Measurements from ENCODE around the gene CDCP2.
A peak's percentile ranks its signal among the peaks of the same experiment; 100 is the strongest.

The CDCP2 gene

DNA sequence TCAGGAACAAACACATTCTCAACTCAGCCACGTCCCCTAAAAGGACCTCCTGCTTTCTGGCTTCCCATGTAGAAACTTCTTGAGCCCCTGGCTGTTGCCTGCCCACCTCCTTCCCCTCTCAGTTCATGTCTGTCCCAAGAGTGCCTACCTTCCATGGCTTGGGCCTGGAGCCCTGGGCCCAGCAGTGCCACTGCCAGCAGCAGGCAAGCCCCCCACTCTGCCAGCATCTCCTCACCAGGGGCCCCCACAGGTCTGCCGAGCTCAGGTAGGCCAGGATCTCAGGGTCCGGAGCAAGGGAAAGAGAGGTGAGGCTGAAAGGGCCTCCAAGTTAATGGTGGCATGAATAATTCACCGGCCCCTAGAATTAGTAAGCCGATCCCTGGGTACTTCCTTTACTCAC is at the start of gene CDCP2:
Gene CDCP2 (minus strand): TSS at position 305 of the 400 bp plus-strand sequence. CDS start 78 bp downstream, at position 227.
- DNase-seq = no peak

DNA sequence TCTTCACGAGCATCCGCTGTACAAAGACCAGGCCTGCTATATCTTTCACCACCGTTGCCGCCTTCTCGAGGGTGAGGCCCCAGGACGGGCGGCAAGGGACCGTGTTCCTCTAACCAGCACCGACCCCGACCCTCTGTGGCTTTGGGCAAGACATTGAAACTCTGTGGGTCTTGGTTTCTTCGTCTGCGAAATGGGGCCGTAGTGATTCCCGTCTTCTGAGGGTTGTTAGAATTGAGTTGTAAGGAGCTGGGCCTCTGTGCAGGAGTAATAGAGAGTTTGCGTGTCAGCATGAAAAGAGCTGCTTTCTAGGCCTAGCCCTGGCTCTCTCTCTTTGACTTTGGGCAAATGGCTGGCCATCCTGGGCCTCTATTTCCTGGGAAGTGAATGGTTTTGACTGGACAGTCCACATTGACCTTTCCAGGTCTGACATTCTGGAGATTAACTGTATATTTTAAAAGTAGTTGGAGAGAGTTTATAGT is 47.8 kb upstream of the CDCP2 start:
- no peak for DNase-seq

DNA sequence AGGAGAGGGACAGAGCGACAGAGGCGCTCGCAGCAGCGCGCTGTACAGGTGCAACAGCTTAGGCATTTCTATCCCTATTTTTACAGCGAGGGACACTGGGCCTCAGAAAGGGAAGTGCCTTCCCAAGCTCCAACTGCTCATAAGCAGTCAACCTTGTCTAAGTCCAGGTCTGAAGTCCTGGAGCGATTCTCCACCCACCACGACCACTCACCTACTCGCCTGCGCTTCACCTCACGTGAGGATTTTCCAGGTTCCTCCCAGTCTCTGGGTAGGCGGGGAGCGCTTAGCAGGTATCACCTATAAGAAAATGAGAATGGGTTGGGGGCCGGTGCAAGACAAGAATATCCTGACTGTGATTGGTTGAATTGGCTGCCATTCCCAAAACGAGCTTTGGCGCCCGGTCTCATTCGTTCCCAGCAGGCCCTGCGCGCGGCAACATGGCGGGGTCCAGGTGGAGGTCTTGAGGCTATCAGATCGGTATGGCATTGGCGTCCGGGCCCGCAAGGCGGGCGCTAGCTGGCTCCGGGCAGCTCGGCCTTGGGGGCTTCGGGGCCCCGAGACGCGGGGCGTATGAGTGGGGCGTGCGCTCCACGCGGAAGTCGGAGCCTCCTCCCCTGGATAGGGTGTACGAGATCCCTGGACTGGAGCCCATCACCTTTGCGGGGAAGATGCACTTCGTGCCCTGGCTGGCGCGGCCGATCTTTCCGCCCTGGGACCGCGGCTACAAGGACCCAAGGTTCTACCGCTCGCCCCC is 47.1 kb upstream of the CDCP2 start, which contains the start of the genes CYB5RL and MRPL37:
Gene CYB5RL (minus strand): TSS at position 266 of the 754 bp plus-strand sequence. CDS start 4,414 bp downstream, outside the sequence.
Gene MRPL37 (plus strand): TSS at position 403 of the 754 bp plus-strand sequence. CDS start 77 bp downstream, at position 480.
- peak; percentile 98 for DNase-seq

DNA sequence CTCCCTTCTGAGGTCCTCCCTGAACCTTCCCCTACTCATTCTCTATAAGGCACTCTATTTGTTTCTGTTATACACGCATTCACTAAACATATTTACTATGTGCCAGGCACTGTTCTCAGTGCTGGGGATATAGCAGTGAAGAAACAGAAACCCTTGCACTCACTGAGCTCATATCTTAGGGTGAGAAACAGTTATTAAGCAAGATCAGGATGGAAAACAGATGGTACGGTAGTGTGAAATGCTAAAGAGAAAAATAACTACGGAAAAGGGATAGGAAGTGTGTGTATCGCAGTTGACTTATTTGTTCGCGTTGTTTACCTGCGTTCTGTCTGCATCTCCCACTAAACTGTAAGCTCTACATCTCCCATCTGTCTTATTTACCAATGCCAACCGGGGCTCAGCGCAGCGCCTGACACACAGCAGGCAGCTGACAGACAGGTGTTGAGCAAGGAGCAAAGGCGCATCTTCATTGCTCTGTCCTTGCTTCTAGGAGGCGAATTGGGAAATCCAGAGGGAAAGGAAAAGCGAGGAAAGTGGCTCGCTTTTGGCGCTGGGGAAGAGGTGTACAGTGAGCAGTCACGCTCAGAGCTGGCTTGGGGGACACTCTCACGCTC is 46.5 kb upstream of the CDCP2 start:
- DNase-seq = peak; percentile 22

DNA sequence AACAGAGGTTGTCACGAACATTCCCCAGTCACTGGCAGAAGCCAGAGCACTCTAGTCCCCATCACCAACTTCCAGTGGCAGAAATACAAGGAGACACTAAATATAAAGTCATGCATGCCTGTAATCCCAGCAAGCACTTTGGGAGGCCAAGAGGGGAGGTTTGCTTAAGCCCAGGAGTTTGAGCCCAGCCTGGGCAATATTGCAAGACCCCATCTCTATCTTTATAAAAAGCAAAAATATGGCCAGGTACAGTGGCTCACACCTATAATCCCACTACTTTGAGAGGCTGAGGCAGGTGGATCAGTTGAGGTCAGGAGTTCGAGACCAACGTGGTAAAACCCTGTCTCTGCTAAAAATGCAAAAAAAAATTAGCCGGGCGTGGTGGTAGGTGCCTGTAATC is 40.7 kb upstream of the CDCP2 start:
- DNase-seq = no peak

DNA sequence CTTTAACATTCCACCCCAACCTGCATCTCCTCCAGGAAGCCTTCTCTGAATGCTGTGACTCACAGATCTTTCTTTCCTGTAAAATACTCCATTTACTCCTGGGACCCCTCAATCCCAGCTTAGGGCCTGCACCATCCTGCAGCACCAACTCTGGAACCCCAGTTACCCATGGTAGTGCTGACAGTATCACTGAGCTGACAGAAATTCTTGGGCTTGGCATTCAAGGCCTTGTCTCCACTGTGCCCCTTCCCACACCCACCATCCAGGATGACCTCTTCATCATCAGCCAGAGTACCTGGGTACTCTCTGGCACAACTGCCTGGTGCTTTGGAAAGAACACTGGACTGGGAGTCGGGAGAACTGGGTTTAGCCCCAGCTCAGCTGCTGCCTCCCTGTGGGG is 38.7 kb upstream of the CDCP2 start:
- DNase-seq = no peak

DNA sequence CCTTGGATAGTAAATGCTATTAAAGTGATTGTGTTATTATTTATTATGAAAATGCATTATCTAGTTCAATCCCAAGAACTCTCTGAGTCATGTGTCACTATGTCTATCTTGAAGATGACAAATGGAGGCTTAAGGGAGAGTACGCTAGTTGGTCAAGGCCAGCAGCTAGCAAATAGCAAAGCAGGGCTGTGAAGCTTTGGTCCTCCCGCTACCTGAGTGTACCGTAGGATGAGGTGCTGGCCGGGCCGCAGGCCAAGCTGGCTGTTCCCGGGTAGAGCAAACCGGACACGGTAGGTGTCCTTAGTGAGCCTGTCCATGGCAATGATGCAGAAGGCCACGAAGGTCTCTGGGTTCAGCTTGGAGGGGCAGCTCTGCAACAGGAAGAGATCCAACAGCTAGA is 37.7 kb upstream of the CDCP2 start:
- no peak for DNase-seq

DNA sequence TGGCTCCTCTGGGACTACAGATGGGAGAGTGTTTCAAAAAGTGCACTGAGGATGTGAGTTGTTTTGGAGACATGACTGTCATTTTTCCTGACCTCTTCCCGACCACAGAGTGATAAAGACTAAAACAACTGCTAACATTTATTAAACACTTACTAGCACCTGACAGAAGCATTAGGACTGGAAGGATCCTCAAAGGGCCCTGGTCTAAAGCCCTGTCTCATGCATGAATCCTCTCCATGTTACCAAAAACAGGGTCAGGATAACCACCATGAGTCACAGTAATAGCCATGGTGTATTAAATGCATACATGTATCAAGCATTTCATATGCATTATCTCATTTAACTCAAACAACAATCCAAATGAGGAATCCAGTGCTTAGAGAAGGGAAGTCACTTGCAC is 35.5 kb upstream of the CDCP2 start:
- DNase-seq = no peak

DNA sequence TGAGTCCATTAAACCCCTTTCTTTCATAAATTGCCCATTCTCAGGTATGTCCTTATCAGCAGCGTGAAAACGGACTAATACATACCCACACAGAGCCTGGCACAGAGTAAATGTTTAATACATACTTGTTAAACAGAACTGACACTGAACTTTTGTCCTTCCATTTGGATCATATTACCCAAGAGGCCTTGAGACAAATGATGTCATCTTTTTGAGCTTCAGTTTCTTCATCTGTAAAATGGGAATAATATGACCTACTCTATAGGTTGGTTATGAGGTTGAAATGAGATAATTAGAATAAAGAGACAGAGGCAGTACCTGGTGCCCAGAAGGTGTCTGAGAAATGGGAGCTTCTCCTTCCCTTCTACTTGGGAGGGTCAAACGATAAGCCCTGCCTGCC is 33.3 kb upstream of the CDCP2 start:
- DNase-seq = no peak

DNA sequence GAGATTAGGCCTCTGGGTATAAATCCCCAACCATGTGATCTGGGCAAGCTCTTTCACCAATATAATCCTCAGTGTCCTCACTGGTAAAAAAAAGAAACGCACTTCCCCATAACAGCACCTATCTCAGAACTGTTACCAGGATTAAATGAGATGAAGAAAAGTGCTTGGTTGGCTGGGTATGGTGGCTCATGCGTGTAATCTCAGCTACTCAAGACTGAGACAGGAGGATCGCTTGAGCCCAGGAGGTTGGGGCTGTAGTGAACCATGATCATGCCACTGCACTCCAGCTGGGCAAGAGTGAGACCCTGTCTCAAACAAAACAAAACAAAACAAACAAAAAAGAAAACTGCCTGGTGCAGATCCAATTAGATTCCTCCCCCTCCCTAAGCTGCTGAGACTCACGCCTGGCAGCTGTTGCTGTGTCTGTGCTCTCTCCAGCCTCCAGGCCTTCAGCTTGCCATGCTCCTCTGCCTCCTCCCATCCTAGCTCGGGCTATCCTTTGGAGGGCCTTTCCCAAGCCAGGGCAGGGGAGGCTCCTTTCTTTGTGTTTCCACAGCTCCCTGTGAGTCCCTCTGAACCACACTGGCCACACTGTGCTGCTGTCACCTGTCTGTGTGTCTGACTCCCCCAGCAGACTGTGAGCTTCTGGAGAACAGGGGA is 28.0 kb upstream of the CDCP2 start:
- no peak for DNase-seq

DNA sequence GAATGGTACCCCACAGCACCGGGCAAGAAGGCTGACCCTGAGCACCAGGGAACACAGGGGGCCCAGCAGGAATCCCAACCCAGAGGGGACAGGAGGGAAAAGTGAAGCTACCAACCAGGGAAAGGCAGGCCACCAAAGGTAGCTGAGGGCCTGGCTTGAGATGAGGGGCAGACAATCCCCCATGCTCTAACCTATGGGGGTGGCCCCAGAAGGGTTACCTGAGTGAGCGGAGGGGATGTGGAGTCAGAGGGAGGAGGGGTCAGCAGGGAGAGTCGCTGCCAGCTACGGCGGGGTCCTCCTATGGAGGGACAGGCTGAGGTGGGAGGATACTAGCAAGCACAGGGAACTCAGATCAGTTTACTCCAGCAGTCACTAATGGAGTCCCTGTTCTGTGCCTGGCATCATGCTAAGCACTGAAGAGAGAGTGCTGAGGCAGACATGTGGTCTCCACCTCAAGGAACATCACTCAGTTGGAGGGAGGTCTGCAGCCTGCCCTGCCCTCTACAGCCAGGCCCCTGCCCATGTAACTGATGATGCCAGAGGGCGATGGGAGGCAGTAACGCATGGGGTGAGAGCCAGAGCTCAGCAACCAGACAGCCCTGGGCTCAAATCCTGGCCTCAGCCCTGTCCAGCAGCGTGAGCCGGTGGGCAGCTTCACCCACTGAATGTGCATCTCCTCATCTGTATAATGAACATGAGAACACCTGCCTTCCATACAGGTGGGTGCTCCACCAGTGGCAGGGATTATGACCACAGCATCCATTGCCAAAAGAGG is 25.7 kb upstream of the CDCP2 start:
- DNase-seq = no peak

DNA sequence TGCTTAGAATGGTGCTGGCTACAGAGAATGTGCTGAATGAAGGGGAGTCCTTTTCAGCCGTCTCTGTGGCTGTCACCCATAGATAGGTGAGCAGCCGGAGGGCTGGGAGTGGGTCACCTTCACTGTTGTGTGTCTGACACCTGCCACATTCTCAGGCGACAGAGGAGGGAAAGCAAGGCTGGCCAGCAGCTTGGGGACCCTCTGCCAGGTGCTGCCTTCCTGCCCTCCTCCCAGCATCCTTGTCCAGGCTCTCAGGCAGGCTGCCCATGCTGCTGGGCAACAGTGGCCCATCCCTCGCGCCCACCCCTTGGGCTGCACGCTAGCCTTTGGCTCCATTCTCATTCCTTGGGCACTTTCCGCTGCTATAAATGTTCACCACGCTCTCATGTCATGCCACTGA is 24.9 kb upstream of the CDCP2 start:
- DNase-seq = no peak

DNA sequence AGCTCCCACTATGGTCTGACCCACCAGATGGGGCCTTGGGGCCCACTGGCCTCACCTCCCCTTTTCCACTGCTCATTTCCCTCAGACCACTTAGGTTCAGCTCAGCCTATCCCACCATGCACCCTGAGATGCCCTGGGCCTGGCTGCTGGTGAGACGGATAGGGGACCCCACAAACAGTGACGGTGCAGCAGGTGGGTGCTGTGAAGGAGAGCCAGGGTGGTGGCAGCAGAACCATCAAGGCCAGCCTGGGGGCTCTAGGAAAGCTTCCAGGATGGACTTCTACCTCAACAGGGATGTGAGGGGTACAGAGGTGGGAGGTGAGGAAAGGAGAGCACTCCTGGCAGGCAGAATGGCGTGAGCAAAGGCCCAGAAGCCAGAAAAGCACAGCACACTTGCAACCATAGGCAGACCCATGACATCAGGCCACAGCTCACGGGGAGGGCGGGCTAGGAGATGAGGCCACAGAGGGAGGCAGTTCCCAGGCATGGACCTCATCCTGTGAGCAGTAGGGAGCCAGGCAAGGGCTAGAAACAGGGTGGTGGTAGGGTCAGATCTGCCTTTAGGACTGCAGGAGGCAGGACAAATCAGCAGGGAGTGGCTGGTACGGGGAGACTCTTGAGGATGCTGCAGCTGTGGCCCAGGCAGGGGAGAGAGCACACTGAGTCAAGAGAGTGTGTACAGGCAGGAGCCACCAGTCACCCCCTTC is 24.0 kb upstream of the CDCP2 start:
- no peak for DNase-seq

DNA sequence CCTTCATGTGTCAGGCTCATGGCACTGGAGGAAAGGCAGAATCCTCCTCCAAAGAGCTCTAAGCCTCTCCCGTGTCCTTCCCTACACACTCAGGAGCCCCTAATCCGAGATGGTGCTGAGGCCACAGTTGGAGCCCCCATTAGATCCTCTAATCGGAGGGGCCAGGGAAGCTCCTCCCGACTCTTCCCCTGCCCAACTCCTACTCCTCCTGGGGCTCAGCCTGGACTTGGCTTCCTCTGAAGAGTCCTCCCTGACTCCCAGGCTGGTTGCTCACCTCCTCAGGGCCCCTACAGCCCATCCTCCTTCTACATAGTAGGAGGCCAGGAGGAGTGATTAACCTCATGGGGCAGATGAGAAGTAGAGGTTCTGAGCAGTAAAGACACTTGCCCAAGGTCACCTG is 21.3 kb upstream of the CDCP2 start:
- DNase-seq = no peak

DNA sequence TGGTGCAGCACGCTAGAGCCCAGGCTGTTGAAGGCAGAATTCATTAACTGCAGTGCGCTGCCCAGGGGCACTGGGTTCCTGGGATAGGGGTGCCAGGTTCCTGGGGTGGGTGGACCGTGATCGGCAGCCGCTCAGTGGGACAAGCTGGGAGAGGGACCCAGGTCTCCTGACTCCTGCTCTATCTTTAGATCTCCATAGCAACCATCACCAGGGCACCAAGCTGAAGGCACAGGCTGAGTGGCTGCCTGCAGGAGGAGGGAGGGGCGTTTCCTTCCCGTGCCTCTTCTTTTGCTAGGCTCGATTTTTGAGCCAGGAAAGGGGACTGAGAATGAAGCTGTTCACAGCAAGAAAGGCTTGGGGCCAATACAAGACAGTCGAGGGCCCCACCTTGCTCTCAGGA is 20.9 kb upstream of the CDCP2 start:
- no peak for DNase-seq

DNA sequence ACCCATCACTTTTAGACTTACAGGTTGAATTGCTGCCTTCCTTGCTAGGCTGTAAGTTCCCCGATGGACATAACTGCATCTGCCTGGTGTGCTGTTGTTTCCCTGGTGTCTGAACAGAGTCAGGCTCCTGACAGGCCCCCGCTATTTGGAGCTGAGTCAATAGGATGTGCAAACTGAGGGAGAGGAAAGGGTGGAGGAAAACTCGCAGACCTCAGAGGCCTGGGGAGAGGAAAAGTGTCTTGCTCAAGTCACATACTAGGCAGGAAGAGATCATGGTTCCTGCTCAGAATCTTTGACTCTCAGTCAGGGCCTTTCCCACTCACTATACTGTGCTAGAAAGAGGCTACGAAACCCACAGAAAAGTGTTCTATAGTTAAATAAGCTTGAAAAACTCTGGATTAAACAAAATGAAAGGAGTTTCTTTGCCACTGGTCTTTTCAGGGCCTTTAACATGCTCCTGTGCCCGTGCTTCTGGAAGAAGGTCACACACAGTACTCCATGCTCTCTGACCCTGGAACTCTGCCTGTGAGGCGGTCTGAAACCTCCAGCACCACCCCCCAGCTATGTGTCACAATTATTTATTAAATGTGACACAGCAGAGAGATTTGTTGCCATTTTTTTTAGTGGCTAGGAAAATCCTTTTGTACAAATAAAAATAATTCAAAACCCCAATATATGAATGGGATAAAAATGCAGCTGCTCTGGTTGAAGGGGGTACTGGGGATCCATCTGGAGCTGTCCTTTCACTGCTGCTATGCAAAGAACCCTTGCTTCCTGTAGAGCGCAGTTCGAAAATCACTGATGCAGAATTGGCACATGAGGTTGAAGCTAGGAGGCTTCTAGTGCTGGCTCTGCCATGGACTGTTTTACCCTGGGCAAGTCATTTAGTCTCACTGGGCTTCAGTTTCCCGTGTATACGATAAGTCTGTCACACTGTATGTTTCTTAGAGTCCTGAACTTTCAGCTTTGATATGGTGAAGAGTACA is 20.1 kb upstream of the CDCP2 start:
- no peak for DNase-seq

DNA sequence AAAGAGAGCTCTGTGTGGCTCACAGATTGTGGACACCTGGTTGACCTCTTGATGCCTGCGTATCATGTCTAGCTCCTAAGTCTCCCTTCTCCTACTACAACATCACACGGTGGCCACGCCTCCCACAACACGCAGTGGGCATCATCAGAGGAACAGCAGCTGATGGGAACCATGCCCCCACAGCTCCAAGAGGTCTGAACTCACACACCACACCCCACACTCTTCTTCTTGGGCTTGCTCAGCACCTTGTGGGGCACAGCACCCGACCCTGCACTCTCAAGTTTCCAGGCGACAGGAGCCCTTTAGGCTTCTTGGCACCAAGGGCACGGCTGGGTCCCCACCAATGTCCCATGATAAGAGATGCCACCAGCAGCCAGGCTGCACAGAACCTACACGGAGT is 18.8 kb upstream of the CDCP2 start:
- no peak for DNase-seq

DNA sequence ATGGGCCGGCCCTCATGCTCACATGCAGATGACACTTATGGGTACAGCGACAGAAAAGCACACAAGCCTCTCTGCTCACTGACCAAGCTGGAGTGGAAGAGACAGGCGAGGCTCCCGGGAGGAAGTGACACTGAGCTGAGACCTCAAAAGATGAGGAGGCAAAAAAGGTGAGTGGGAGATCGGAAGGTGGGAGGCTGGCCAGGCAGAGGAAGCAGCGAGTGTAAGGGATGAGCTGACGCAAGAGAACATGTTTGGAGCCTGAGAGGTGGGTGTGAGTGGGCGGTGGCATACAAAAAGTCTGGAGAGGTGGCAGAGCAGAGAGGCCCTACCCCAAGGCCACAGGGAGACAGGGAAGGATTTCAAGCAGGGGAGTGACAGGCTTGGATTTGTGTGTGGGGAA is 18.2 kb upstream of the CDCP2 start:
- DNase-seq = no peak

DNA sequence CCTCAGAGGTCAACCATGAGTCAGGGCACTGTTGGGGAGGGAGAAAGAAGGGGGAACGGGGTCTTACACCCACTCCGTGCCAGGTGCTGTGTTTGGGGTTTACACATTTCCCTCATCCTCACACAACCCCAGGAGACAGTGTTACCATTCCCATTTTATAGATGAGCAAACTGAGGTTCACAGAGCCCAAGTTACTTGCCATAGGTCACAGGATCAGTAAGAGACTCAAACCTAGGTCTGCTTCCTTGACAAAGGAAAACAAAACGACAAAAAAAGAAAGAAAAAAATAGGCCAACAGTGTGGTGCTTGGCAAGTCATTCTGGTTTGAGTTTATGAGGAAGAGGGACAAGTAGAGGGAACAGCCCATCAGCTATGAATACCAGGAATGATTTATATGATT is 16.3 kb upstream of the CDCP2 start:
- DNase-seq = no peak

DNA sequence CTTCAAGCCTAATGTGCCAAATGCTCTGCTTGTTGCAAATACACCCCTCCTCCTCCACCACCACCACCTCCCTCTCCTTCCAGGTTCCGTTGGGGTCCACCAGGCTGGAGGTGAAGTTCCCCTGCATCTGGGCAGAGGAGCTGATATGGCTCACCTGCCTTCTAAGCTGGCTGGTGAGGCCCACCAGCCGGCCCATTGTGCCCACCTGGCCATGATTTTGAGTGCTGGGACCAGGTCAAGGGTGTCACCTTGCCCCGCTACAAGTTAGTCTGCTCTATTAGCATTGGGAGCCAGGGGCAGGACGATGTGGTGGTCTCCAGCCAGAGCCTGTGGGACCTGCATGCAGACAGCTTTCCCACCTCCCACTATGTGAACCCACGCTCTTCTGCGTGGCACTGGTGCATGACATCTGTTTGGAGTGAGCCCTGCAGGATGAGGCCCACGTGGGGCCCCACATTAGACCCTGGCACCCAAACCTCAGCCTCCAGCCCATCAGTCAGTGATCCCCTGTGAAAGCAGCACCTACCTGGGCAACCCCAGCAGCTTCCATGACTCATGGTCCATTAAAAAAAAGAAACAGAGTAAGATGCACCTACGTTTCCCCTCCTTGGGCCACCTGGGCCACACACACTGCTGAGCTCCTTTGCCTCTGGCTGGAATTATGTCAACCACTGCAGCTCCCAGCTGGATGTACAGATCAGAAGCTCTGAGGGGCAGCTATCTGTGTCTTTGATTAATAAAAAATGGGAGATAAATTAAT is 15.6 kb upstream of the CDCP2 start:
- no peak for DNase-seq

All from NCI-H748 treated with DMSO at 0.1 percent for 48 hours (cell line).